Epithelial cell of proximal tubule (primary cell): ENCODE data around the gene COMMD1. TPM values are rescaled to one million over a fixed set of nuclear protein-coding genes. Genes with fewer than 3 reads are reported as not detected.

Experiments
- DNase-seq: peaks from one replicate; pipeline ENCODE4 v3.0.0-alpha.2; 2011; ENCODE audit warnings: low read depth
- H3K4me3 ChIP-seq: 2 replicates; pipeline ENCODE4 v1.5.1; 2011; ENCODE audit warnings: low read depth, mild to moderate bottlenecking, low read length
- total RNA-seq: library from RNA; depleted of rRNA; stranded (reverse); fragments of >200 nt; gene quantifications from 2 replicates; pipeline ENCODE4 v1.2.3, GENCODE V29; 2015
- TF ChIP-seq, protein P1 (sequence below): conservative IDR thresholded peaks from 2 replicates; pipeline ENCODE4 v1.5.1; 2012; ENCODE audit warnings: low read depth, mild to moderate bottlenecking, low read length

Gene COMMD1
- total RNA-seq, 1 donor from 2014 or later = 37.4 TPM

DNA sequence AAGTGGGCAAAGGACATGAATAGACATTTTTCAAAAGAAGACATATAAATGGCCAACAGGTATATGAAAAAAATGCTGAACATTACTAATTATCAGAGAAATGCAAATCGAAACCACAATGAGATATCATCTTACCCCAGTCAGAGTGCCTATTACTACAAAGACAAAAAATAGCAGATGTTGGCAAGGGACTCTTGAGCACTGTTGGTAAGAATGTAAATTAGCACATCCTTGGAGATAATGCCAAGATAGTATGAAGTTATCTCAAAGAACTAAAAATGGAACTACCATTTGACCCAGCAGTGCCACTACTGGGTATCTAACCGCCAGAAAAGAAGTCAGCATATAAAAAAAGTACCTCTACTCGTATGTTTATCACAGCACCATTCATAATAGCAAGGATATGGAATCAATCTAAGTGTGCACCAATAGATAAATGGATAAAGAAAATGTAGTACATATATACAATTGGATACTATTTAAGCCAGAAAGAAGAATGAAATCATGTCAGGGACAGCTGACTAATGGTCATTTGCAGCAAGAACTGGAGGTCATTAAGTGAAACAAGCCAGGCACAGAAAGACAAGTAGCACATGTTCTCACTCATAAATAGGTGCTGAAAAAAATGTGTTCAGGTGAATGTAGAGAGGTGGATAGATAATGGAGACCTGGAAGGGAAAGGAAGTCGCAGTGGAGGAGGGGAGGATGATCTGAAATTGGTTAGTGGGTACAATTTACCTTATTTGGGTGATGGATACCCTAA is 148.7 kb downstream of the COMMD1 start:
- TF ChIP-seq, protein P1, sequence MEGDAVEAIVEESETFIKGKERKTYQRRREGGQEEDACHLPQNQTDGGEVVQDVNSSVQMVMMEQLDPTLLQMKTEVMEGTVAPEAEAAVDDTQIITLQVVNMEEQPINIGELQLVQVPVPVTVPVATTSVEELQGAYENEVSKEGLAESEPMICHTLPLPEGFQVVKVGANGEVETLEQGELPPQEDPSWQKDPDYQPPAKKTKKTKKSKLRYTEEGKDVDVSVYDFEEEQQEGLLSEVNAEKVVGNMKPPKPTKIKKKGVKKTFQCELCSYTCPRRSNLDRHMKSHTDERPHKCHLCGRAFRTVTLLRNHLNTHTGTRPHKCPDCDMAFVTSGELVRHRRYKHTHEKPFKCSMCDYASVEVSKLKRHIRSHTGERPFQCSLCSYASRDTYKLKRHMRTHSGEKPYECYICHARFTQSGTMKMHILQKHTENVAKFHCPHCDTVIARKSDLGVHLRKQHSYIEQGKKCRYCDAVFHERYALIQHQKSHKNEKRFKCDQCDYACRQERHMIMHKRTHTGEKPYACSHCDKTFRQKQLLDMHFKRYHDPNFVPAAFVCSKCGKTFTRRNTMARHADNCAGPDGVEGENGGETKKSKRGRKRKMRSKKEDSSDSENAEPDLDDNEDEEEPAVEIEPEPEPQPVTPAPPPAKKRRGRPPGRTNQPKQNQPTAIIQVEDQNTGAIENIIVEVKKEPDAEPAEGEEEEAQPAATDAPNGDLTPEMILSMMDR = no peak
- no peak for DNase-seq
- H3K4me3 ChIP-seq = no peak overlapping the region

DNA sequence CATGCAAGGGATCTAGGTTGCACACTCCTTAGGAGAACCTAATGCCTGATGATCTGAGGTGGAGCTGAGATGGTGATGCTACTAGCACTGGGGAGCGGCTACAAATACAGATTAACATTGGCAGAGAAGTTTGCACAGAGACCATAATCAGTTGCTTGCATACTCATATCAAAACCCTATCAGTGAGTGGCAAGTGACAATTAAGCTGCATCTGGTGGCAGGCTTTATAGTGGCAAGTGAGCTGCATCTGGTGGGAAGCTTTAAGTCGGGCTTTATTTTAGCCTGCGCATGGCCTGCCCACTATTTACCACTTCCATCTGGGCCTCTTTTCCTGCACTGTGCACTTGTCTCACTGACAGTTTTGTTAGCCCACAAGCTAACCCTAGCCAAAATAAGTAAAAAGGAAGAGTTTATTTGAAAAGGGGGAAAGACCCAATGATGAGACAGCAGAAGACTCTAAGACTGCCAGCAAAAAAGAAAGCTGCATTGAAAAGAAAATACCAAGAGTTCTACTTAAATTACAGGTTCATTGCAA is 149.5 kb downstream of the COMMD1 start:
- no peak for DNase-seq
- H3K4me3 ChIP-seq = no peak overlapping the region
- TF ChIP-seq, protein P1 = no peak

DNA sequence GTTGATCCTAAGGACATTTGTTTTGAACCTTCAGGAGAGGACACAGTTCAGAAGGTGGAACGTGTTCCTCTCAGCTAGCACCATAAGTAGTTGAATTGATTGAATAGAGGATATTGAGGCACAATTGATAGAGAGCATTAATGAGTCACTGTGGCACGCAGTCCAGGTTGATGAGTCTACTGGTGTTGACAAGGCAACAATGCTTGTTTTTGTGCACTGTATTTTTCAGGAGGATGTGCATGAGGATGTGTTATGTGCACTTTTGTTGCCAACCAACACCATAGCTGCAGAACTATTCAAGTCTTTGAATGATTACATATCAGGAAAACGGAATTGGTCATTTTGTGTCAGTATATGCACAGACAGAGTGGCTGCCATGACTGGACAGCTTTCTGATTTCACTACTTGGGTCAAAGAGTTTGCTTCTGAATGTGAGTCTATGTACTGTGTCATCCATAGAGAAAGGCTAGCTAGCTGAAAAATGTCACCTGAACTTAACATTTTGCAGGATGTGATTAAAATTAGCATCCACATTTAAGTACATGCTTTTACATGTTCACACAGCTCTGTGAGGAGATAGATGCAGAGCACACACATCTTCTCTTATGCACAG is 150.4 kb downstream of the COMMD1 start:
- TF ChIP-seq, protein P1 = no peak
- no peak overlapping the region for H3K4me3 ChIP-seq
- DNase-seq = no peak

DNA sequence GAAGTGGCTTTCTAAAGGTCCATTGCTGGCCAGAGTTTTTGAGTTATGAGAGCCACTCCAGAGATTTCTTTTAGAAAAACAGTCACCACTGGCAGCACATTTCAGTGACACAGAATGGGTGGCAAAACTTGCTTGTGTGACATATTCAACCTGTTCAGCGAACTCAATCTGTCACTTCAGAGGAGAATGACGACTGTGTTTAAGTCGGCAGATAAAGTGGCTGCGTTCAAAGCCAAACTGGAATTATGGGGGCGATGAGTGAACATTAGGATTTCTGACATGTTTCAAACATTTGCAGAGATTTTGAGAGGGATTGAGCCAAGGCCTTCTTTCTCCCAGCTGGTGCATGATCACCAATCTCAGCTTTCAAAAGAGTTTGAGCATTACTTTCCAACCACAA is 150.9 kb downstream of the COMMD1 start:
- DNase-seq = no peak
- TF ChIP-seq, protein P1 = no peak
- H3K4me3 ChIP-seq = no peak overlapping the region

DNA sequence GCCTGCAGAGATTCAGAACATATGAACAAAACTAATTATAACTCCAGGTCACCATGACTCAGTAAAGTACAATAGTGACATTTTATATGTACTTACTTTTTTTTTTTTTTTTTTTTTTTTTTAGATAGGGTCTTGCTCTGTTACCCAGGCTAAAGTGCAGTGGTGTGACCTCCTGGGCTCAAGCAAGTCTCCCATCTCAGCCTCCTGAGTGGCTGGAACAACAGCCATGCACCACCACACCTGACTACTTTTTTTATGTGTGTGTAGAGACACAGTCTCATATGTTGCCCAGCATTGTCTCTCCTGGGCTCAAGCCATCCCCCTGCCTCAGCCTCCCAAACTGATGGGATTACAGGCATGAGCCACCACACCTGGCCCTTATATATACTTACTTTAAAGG is 159.8 kb downstream of the COMMD1 start:
- TF ChIP-seq, protein P1 = no peak
- no peak overlapping the region for H3K4me3 ChIP-seq

DNA sequence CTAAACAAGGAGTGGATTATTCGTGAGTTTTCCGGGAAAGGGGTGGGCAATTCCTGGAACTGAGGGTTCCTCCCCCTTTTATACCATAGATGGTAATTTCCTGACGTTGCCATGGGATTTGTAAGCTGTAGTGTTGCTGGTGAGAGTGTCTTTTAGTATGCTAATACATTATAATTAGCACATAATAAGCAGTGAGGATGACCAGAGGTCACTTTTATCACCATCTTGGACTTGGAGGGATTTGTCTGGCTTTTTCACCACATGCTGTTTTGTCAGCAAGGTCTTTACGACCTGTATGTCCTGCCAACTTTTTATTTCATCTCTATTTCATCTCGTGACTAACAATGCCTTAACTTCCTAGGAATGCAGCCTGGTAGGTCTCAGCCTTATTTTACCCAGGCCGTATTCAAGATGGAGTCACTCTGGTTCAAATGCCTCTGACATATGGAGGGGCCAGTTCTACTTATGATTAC is 165.7 kb downstream of the COMMD1 start:
- TF ChIP-seq, protein P1 = no peak
- DNase-seq = no peak
- H3K4me3 ChIP-seq = no peak overlapping the region

More for the DNA sequence above, 159.8 kb downstream of the COMMD1 start:
- no peak for DNase-seq
